Measurements from ENCODE around the gene ATAD3B. TPM values are rescaled to one million over a fixed set of nuclear protein-coding genes. Genes with fewer than 3 reads are reported as not detected.
"Not testable (repeated sequence)": the region's sequence is repeated elsewhere in the genome, so short reads cannot be mapped to it uniquely, and the experiment has no call there.

Gene ATAD3B
- total and polyA plus RNA-seq, 2 of the 4 experiments (the other 2 are of a cell fraction): 13.8 to 29.0 TPM

GRCh38 chr1:1480488-1480867 is 8.9 kb downstream of the ATAD3B start:
- H2AK5ac ChIP-seq (ENCODE audit: low read depth, low read length); in situ Hi-C loops (cut with MboI; ENCODE audit: low sequenced_read_pairs); H2BK5ac ChIP-seq (ENCODE audit: low read depth, low read length, poor library complexity, severe bottlenecking); H2AFZ ChIP-seq (replicated peaks; ENCODE audit: low read length, poor library complexity); H3K27ac ChIP-seq (ENCODE audit: insufficient read depth, low read length); H3K9me3 ChIP-seq (ENCODE audit: control insufficient read depth, insufficient read depth, low read length); H3K4me3 ChIP-seq (ENCODE audit: insufficient read depth, low read depth, low read length); CTCF ChIA-PET; H4K8ac ChIP-seq (ENCODE audit: low read depth in 2 of 2, low read length in 2 of 2); dilution Hi-C loops (cut with HindIII; ENCODE audit: low sequenced_read_pairs, unreplicated experiment); H3K23ac ChIP-seq (ENCODE audit: low read depth, low read length); H4K91ac ChIP-seq (ENCODE audit: insufficient read depth, low read depth, low read length); H2BK15ac ChIP-seq (ENCODE audit: low read depth, low read length); POLR2A ChIA-PET (ENCODE audit: unreplicated experiment); H3K9me1 ChIP-seq (ENCODE audit: insufficient read depth, low read length); H4K5ac ChIP-seq (ENCODE audit: low read depth, low read length); H2BK20ac ChIP-seq (ENCODE audit: low read depth, low read length); BruUV-seq (replicated peaks); intact Hi-C loops (cut with micrococcal nuclease); H3K4ac ChIP-seq (ENCODE audit: low read depth, low read length); H3K18ac ChIP-seq (ENCODE audit: low read depth, low read length); H3K4me1 ChIP-seq (ENCODE audit: control insufficient read depth, insufficient read depth, low read length); H3K14ac ChIP-seq (replicated peaks; ENCODE audit: low read depth, low read length); H3K9ac ChIP-seq (ENCODE audit: low read depth, low read length); DNase-seq; H2BK120ac ChIP-seq (ENCODE audit: low read depth, low read length); H3K27me3 ChIP-seq (ENCODE audit: control insufficient read depth, insufficient read depth, low read length); H2AK9ac ChIP-seq (replicated peaks; ENCODE audit: low read depth, low read length, poor library complexity); H3K4me2 ChIP-seq (ENCODE audit: low read depth, low read length); ATAC-seq (ENCODE audit: low read depth); H3K56ac ChIP-seq (ENCODE audit: extremely low read depth, insufficient read depth, low read length): not testable (repeated sequence)
- no CpG with 5 or more reads among the region's 16 CpGs for WGBS, 2 experiments (ENCODE audit: extremely low coverage in 2 of 2, insufficient read length in 1 of 2)
- peaks cover 10% of the 10 kb centered on the region for H4K20me1 ChIP-seq (ENCODE audit: insufficient read depth, low read length)
- peaks cover 4 to 24% of the 10 kb centered on the region in 2 experiments for H3K79me1 ChIP-seq (ENCODE audit: low read depth in 1 of 2, low read length in 2 of 2)
- H3K36me3 ChIP-seq (ENCODE audit: control insufficient read depth, insufficient read depth, low read length): peaks cover 52% of the 10 kb centered on the region

DNA sequence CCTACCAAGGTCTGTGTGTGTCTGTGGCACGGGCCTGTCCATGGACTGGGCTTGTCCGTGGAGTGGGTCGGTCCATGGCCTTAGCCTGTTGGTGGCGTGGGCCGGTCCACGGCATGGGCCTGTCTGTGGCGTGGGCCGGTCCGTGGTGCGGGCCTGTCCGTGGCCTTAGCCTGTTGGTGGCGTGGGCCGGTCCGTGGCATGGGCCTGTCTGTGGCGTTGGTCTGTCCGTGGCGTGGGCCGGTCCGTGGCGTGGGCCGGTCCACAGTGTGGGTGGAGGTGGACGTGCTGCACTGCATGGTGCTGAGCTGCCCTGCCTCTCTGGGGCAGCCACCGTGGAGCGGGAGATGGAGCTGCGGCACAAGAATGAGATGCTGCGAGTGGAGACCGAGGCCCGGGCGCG is 10.2 kb downstream of the ATAD3B start:
- dilution Hi-C loops (cut with HindIII; ENCODE audit: low sequenced_read_pairs, unreplicated experiment): not testable (repeated sequence)

More for the DNA sequence above, 10.2 kb downstream of the ATAD3B start:
- H3K23ac ChIP-seq (ENCODE audit: low read depth, low read length); H4K20me1 ChIP-seq (ENCODE audit: insufficient read depth, low read length); H3K27ac ChIP-seq (ENCODE audit: insufficient read depth, low read length); H2AK5ac ChIP-seq (ENCODE audit: low read depth, low read length); CTCF ChIA-PET; ATAC-seq (ENCODE audit: low read depth); H3K27me3 ChIP-seq (ENCODE audit: control insufficient read depth, insufficient read depth, low read length); H2BK120ac ChIP-seq (ENCODE audit: low read depth, low read length); intact Hi-C loops (cut with micrococcal nuclease); H3K9me3 ChIP-seq (ENCODE audit: control insufficient read depth, insufficient read depth, low read length); H4K91ac ChIP-seq (ENCODE audit: insufficient read depth, low read depth, low read length); H3K9ac ChIP-seq (ENCODE audit: low read depth, low read length); H4K5ac ChIP-seq (ENCODE audit: low read depth, low read length); H3K4me2 ChIP-seq (ENCODE audit: low read depth, low read length); H3K4me1 ChIP-seq (ENCODE audit: control insufficient read depth, insufficient read depth, low read length); H2BK5ac ChIP-seq (ENCODE audit: low read depth, low read length, poor library complexity, severe bottlenecking); H2BK15ac ChIP-seq (ENCODE audit: low read depth, low read length); BruUV-seq (replicated peaks); H3K4ac ChIP-seq (ENCODE audit: low read depth, low read length); in situ Hi-C loops (cut with MboI; ENCODE audit: low sequenced_read_pairs); DNase-seq; H4K8ac ChIP-seq (ENCODE audit: low read depth in 2 of 2, low read length in 2 of 2); H3K56ac ChIP-seq (ENCODE audit: extremely low read depth, insufficient read depth, low read length); H3K9me1 ChIP-seq (ENCODE audit: insufficient read depth, low read length); H3K4me3 ChIP-seq (ENCODE audit: insufficient read depth, low read depth, low read length); H2AFZ ChIP-seq (replicated peaks; ENCODE audit: low read length, poor library complexity); H2BK20ac ChIP-seq (ENCODE audit: low read depth, low read length); POLR2A ChIA-PET (ENCODE audit: unreplicated experiment); H3K18ac ChIP-seq (ENCODE audit: low read depth, low read length); H2AK9ac ChIP-seq (replicated peaks; ENCODE audit: low read depth, low read length, poor library complexity); H3K14ac ChIP-seq (replicated peaks; ENCODE audit: low read depth, low read length): not testable (repeated sequence)
- 100% methylated on average over 1 of the region's 30 CpGs; no CpG with 5 or more reads in 1 of the 2 experiments for WGBS, 2 experiments (ENCODE audit: extremely low coverage in 2 of 2, insufficient read length in 1 of 2)
- Histone ChIP-seq H3K36me3 (ENCODE audit: control insufficient read depth, insufficient read depth, low read length) (peaks cover 50% of the 10 kb centered on the region), H3K79me1 (ENCODE audit: low read depth in 1 of 2, low read length in 2 of 2) (peaks cover 4 to 23% of the 10 kb centered on the region in 2 experiments)
